NK-92 (cell line): ENCODE data around the gene SNED1.

Source experiments
- DNase-seq: peaks from one replicate; lab custom pipeline; 2025; ENCODE audit not compliant: unreplicated experiment; lab: John Stamatoyannopoulos, UW

The SNED1 gene

GRCh38 chr2:241003830-241004564 is 5.6 kb downstream of the SNED1 start:
- no peak for DNase-seq

DNA sequence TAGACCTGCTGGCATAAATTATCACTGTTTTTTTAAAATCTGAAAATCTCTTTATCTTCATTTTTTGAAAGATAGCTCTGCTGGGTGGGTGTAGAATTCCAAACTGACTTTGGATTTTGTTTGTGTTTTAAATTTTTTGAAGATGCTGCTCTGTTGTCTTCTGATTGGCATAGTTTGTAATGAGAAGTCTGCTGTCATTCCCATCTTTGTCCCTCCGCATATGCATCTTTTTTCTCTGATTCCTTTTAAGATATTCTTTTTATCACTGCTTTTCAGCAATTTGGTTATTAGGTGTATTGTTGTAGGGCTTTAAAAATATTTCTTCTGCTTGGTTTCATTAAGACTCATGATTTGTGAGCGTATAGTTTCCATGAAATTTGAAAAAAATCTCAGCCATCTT is 7.2 kb downstream of the SNED1 start:
- no peak for DNase-seq

DNA sequence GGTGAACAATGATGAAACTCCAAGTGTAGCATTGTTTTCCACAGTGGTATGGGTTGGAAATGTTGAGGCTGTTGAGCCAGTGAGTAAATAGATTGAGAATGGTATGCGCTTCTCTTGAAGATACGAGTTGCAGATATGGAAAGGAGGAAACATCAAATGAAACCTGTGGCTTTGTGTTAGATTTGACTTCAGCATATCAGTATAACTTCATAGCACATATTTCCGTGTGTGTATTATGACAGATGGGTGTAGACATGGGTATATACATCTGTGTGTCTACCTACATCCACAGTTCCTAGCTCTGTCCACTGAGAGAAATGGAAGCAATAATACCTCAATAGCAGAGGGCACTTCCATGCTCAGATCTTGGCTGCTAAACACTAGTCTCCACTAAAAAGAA is 8.0 kb downstream of the SNED1 start:
- DNase-seq: no peak

GRCh38 chr2:241007111-241007510 is 8.7 kb downstream of the SNED1 start:
- no peak for DNase-seq

- no peak for DNase-seq
Measured at GRCh38 chr2:241007880-241008710, 9.7 kb downstream of the SNED1 start.

DNA sequence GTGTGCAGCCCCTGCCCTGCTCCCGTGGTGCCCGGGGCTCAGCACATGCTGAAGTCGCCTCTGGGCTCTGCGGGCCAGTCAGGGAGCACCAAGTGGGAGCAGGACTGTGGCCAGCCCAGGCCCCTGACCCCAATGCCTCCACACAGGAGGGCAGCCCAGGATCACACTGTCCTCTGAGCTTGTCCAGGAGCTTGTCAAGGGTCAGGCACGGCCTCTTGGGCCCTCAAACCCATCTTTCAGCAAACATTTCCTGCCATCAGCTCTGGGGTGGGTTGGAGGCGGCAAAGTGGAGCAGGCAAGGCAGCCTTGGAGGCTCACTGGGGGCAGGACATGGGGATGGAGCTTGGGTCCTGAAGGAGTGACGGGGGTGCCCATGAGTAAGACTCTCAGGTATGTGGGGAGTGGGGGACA is 10.3 kb downstream of the SNED1 start:
- no peak for DNase-seq

- no peak for DNase-seq
Measured at GRCh38 chr2:241009191-241009590, 10.8 kb downstream of the SNED1 start.

GRCh38 chr2:241009601-241010530 is 11.4 kb downstream of the SNED1 start:
- no peak for DNase-seq

DNA sequence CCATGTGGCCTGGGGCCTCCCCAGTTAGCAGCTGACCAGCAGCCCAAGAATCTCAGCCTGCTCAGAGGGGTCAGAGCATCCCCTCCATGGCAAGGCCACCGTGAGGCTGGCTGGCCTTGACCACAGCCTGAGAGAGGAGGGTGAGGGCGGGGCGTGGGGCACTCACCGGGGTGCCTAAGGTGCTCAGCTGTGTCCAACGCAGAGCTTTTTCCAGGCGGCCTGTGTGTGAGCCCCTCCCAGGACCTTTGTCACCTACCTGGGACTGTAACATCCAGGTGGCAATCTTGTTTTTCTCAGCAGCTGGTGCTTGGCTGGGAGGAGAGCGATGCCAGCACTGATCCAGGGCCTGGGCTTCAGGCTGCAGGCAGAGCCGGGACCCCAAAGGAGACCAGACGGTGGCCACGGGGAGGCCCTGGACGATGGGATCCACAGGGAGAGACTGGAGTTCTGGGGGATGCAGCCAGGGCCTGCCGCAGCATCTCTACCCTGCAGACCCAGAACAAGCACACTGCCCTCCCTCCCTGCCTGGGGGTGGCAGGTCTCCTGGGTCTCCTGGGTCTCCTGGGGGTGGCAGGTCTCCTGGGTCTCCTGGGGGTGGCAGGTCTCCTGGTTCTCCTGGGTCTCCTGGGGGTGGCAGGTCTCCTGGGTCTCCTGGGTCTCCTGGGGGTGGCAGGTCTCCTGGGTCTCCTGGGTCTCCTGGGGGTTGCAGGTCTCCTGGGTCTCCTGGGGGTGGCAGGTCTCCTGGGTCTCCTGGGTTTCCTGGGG is 12.3 kb downstream of the SNED1 start:
- no peak for DNase-seq

GRCh38 chr2:241011296-241011600 is 12.8 kb downstream of the SNED1 start:
- DNase-seq: no peak

- no peak for DNase-seq
Measured at GRCh38 chr2:241011751-241012510, 13.5 kb downstream of the SNED1 start.

- DNase-seq: no peak
Measured at GRCh38 chr2:241014224-241014623, 15.8 kb downstream of the SNED1 start.

DNA sequence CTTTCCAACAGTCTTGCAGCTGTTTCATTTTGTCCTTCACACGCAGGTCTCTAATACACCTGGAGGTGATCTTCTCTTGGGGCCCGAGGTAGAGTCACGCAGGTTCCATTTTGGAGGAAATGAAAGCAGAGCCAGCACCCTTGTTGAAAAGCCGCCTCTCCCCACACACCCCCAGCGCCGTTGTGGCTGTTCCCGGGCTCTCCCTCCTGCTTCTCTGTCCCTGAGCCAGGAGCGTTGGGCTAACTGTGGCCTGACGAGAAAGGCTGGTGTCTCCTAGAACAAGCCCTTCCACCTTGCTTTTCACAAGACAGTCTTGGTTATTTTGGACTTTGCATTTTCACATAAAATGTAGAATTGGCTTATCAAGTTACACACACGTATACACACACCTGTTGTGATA is 16.3 kb downstream of the SNED1 start:
- no peak for DNase-seq

GRCh38 chr2:241015439-241015838 is 17.0 kb downstream of the SNED1 start:
- DNase-seq: no peak

DNA sequence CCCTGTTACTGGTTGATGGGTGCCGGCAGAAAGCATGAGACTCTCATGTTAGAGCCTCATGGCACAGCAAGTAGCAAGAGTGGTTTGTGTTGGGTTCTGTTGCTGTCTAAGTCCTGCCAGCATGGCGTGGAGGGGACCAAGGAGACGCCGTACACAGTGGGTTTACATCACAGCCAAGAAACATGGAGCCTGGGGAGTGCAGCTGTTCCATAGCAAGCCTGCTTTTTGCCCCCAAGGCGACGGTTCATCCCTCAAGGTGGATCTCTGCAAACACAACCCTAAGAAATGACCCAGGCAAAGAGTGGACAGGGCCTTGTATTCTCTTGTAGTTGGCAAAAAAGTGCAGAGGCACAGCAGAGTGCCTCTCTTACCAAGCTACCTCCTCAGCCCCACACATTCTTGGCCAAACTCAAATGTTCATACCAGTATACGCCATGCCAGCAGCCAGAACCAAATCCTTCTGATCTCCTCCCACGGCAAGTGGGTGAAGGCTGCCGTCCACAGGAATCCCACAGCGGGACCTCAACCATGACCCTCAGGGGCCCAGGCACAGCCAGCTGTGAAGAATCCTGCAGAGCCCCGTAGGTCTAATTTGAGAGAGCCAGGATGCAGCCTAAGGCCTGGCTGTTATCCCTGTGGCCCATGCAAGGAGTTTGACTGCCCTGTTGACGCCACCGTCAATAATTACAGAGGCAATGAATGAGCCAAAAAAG is 19.0 kb downstream of the SNED1 start:
- DNase-seq: no peak

DNA sequence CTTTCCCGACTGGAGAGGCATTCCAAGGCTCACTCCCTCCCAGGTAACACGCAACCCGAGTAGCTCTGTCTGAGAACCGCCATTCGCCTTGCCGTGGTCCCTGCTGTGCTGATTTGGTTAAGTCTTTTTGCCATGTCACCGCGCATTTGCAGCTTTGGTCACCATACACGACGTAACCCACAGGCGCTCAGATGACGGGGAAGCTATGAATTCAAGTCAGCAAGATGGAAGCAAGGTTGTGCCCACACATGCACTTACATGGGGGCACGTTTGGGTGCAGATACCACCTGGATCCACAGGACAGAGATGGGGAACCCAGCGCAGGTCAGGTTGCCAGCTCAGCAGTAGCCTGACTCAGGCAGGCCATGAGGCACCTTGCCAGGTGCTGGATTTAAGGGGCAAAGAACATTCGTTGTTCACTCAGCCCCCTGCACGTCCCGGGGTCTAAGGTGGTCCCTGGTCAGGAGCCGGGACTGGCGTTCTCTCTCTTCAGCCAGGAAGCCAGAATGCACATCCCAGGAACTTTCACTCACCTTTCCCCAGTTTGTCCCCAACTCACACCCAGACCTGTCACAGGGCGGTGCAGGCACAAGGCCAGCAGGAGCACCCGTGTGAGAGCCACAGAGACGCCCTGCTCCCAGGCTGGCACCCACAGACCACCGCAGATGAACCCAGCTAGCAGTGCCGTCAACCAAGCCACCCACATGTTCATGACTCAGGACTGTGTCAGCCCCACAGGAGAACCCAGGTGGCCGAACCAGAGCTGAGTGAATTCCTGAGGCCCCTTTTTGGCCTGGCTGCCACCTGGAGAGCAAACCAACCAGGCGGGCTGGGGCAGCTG is 19.9 kb downstream of the SNED1 start:
- DNase-seq: no peak

- no peak for DNase-seq
Measured at GRCh38 chr2:241019441-241020139, 21.2 kb downstream of the SNED1 start.

DNA sequence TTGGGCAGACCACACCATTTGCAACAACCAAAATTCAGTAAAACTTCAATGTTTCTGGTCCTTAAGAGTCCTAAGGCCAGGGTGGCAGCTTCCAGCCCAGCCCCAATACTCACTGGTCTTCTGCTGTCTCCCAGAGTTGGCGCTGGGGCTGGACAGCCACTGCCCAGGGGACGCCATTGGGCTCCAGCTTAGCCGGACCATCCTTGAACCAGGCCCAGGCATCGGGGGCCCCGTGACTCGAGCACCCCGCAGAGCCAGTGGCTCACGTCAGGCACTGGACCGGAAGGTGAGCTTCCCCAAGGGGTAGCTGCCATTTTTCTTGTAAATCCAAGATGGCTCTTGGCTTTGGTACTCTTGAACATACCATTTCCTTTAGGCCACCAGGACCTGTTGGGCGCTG is 21.8 kb downstream of the SNED1 start:
- no peak for DNase-seq
